ENCODE data around the gene SPO11. TPM values are rescaled to one million over a fixed set of nuclear protein-coding genes. Genes with fewer than 3 reads are reported as not detected.

SPO11 gene
- total RNA-seq, 1 experiment from 2014 or later, result not detected

DNA sequence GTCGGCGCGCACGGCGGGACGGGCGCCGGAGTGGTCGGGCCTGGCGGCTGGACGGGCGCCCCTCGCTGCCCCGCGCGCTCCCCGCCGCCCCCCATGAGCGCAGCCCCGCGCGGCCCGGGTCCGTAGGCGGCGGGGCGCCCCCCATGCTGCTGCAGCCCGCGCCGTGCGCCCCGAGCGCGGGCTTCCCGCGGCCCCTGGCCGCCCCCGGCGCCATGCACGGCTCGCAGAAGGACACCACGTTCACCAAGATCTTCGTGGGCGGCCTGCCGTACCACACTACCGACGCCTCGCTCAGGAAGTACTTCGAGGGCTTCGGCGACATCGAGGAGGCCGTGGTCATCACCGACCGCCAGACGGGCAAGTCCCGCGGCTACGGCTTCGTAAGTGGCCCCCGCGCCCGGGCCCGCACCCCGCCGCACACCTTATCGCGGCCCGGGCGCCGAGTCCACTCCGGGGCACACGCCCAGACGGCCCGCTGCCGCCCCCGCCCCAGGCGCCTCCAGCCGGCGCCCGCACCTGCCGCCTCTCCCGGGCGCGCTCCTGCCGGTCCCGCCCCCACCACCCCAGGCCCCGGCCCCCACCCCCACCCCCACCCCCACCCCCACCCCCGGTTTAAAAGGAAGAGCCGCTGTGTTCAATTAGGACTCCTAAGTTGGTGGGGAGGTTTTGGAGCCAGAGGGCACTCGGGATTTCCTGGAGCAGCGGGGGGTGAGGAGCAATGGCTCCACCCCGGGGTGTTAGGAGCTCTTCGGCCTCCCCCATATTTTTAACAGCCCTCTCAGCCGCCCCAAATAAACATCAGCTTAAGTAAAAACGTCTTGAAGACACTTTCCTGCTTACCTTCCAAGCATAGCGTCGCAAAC lies 62.1 kb downstream of the SPO11 start:
- H3K4me3 ChIP-seq (replicated peaks in 1 of 2; ENCODE audit: low read depth in 1 of 2, low read length in 2 of 2), result peak overlapping the region; percentile 66 to 77
- peak overlapping the region; percentile 83 for H3K27ac ChIP-seq (ENCODE audit: low read depth, low read length)
- ChIA-PET CTCF (interaction anchor here (0.6 to 0.7 kb wide), 2 partner anchors 10 to 81 kb away, joined by 3 to 4 read pairs; no protein-coding TSS in a partner anchor), RAD21 (ENCODE audit: low non-redundant PET in 1 of 2, low total read pairs in 2 of 2, uncharacterized antibody in 2 of 2, unreplicated experiment in 2 of 2) (no interaction called here), POLR2A (interaction anchor here (0.9 kb wide), 1 partner anchor 24 kb away, joined by 3 read pairs; no protein-coding TSS in a partner anchor)
- no peaks in the 10 kb centered on the region for H3K9me3 ChIP-seq (ENCODE audit: control insufficient read depth in 1 of 2, insufficient read depth in 1 of 2, low read depth in 1 of 2, low read length in 2 of 2)
- H3K36me3 ChIP-seq (ENCODE audit: control insufficient read depth in 1 of 2, insufficient read depth in 2 of 2, low read length in 2 of 2), result peaks cover 18% of the 10 kb centered on the region in 2 experiments; a peak in 3 of 4 replicates
- H3K79me2 ChIP-seq (ENCODE audit: insufficient read depth, low read length), result peaks cover 47% of the 10 kb centered on the region
- ATAC-seq (peak; percentile 26), DNase-seq (ENCODE audit: low read depth, low spot score) (no peak)
- no TSS peak for BruUV-seq (replicated peaks)
- TF ChIP-seq, protein P1, sequence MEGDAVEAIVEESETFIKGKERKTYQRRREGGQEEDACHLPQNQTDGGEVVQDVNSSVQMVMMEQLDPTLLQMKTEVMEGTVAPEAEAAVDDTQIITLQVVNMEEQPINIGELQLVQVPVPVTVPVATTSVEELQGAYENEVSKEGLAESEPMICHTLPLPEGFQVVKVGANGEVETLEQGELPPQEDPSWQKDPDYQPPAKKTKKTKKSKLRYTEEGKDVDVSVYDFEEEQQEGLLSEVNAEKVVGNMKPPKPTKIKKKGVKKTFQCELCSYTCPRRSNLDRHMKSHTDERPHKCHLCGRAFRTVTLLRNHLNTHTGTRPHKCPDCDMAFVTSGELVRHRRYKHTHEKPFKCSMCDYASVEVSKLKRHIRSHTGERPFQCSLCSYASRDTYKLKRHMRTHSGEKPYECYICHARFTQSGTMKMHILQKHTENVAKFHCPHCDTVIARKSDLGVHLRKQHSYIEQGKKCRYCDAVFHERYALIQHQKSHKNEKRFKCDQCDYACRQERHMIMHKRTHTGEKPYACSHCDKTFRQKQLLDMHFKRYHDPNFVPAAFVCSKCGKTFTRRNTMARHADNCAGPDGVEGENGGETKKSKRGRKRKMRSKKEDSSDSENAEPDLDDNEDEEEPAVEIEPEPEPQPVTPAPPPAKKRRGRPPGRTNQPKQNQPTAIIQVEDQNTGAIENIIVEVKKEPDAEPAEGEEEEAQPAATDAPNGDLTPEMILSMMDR (IDR thresholded peaks at IDR 0.05 in 2 of 3, conservative IDR thresholded peaks at IDR 0.05 in 1 of 3; ENCODE audit: borderline replicate concordance in 1 of 3, insufficient read depth in 1 of 3, low read depth in 2 of 3, low read length in 2 of 3), result no peak
- TF ChIP-seq EZH2phosphoT487 (IDR thresholded peaks at IDR 0.05; ENCODE audit: borderline replicate concordance) (no peak), POLR2AphosphoS5 (IDR thresholded peaks at IDR 0.05; ENCODE audit: low read depth, low read length) (peak; percentile 31; the same call in 1 of the 2 replicates), SRF (IDR thresholded peaks at IDR 0.05; ENCODE audit: low read depth) (no peak), ZFX (IDR thresholded peaks at IDR 0.05) (peak; percentile 72; the same call in 1 of the 2 replicates), POLR2A (IDR thresholded peaks at IDR 0.05; ENCODE audit: borderline replicate concordance, extremely low read depth, insufficient read depth, insufficient read length) (peak; percentile 44)
- intact Hi-C loops (cut with micrococcal nuclease), result no loop called here
- H3K9ac ChIP-seq (ENCODE audit: low read length), result peak overlapping the region; percentile 74
- no peak overlapping the region for H2AFZ ChIP-seq (ENCODE audit: low read depth, low read length, poor library complexity, severe bottlenecking)
- no peaks in the 10 kb centered on the region for H3K27me3 ChIP-seq (ENCODE audit: insufficient read depth, low read length)
- H3K4me2 ChIP-seq (ENCODE audit: low read length), result peak overlapping the region; percentile 90
- H3K4me1 ChIP-seq (ENCODE audit: control insufficient read depth in 1 of 2, insufficient read depth in 2 of 2, low read length in 2 of 2), result peaks cover 24 to 38% of the 10 kb centered on the region in 2 experiments
- H4K20me1 ChIP-seq (ENCODE audit: insufficient read depth), result no peaks in the 10 kb centered on the region
- no peaks in the 10 kb centered on the region for H3K9me2 ChIP-seq (ENCODE audit: insufficient read depth)
